K562 (cell line): ENCODE data around the gene UBE2I. TPM values are rescaled to one million over a fixed set of nuclear protein-coding genes. Genes with fewer than 3 reads are reported as not detected.
A peak's percentile ranks its signal among the peaks of the same experiment; 100 is the strongest.

Source experiments
- ATAC-seq: fragments of 200-7000 bp; cut with Tn5 transposase; 3 replicates; pipeline ENCODE4 v1.9.1; 2020; ENCODE audit warnings: moderate library complexity
- BruUV-seq: library from RNA; stranded (reverse); fragments of 400-500 nt; replicated peaks from 2 replicates; lab custom pipeline; 2021; lab: Mats Ljungman, UMichigan
- CTCF ChIA-PET: fragments of 300-600 bp; formaldehyde crosslinking; extraction: SDS; loops from one replicate; lab custom pipeline; 2021; ENCODE audit warnings: low intra/inter-chr PET ratio; lab: Yijun Ruan, JAX
- POLR2A ChIA-PET: fragments of 300-600, 350-650 bp; sonication (Branson Sonifier 250); formaldehyde crosslinking; extraction: SDS; loops from one replicate; lab custom pipeline; 2021; ENCODE audit warnings: antibody characterized with exemption, inconsistent platforms; lab: Yijun Ruan, JAX
- DNase-seq, 4 experiments: peaks; one replicate each; pipeline versions ENCODE4 v3.0.0 to v3.0.0-alpha.2; 2011 to 2018; ENCODE audit warnings: low spot score in 3 of 4, mixed read lengths in 3 of 4; ENCODE audit errors: extremely low read depth in 1 of 4
- FAIRE-seq: peaks from 2 replicates; lab custom pipeline; 2011; peaks lifted over from hg19 to GRCh38; lab: Jason Lieb, UNC
- H2AFZ ChIP-seq: 2 replicates; pipeline ENCODE4 v1.6.0; 2011; ENCODE audit warnings: low read depth, low read length, control low read depth, inconsistent platforms
- H3K27ac ChIP-seq: fragments of 200-600 bp; 3 replicates; pipeline ENCODE4 v1.8.0; 2011; ENCODE audit warnings: low read depth, mild to moderate bottlenecking, control low read depth, inconsistent platforms, low read length, moderate library complexity, mixed read lengths; ENCODE audit errors: extremely low read depth
- H3K27me3 ChIP-seq, 2 experiments: fragments of 300-600 bp in 1 of 2; 2 replicates in 1 of 2; 3 replicates in 1 of 2; pipeline versions ENCODE4 v1.6.0 to v1.8.0; 2011; ENCODE audit warnings: inconsistent platforms in 2 of 2, low read length in 2 of 2, mild to moderate bottlenecking in 1 of 2, mixed read lengths in 1 of 2, moderate library complexity in 1 of 2; ENCODE audit not compliant: control insufficient read depth in 2 of 2, insufficient read depth in 2 of 2
- H3K36me3 ChIP-seq: fragments of 300-600 bp; 3 replicates; pipeline ENCODE4 v1.8.0; 2011; ENCODE audit warnings: mild to moderate bottlenecking, low read length, inconsistent platforms; ENCODE audit not compliant: control insufficient read depth, insufficient read depth
- H3K4me1 ChIP-seq, 2 experiments: fragments of 200-600 bp in 1 of 2; replicated peaks in 1 of 2; 2 replicates in 1 of 2; 3 replicates in 1 of 2; pipeline versions ENCODE4 v1.5.1 to v1.8.0; 2011; ENCODE audit warnings: inconsistent platforms in 2 of 2, low read length in 2 of 2, mild to moderate bottlenecking in 1 of 2, mixed read lengths in 1 of 2, moderate library complexity in 1 of 2; ENCODE audit not compliant: control insufficient read depth in 2 of 2, insufficient read depth in 2 of 2
- H3K4me2 ChIP-seq: 2 replicates; pipeline ENCODE4 v1.6.1; 2011; ENCODE audit warnings: low read length, control low read depth, inconsistent platforms, mixed read lengths; ENCODE audit not compliant: insufficient read depth
- H3K4me3 ChIP-seq: fragments of 200-600 bp; sonication (generic), shearing (Covaris generic); 2 replicates; pipeline ENCODE4 v1.5.1; 2016; ENCODE audit warnings: control low read depth, inconsistent platforms
- H3K79me2 ChIP-seq: fragments of 200-600 bp; 3 replicates; pipeline ENCODE4 v1.8.0; 2011; ENCODE audit warnings: low read length, inconsistent platforms; ENCODE audit not compliant: control insufficient read depth, insufficient read depth
- H3K9ac ChIP-seq, 2 experiments: 2 replicates each; pipeline versions ENCODE4 v1.6.0 to v1.6.1; 2011; ENCODE audit warnings: low read depth in 2 of 2, low read length in 2 of 2, control low read depth in 1 of 2, inconsistent platforms in 1 of 2, mild to moderate bottlenecking in 1 of 2, mixed read lengths in 1 of 2; ENCODE audit not compliant: insufficient read depth in 1 of 2
- H3K9me1 ChIP-seq: one replicate; pipeline ENCODE4 v1.6.0; 2011; ENCODE audit warnings: inconsistent platforms, mild to moderate bottlenecking, low read length, moderate library complexity; ENCODE audit not compliant: control insufficient read depth, insufficient read depth
- H3K9me3 ChIP-seq: replicated peaks from 2 replicates; pipeline ENCODE4 v1.5.1; 2011; ENCODE audit warnings: low read depth, low read length, inconsistent platforms; ENCODE audit not compliant: control insufficient read depth, insufficient read depth
- H4K20me1 ChIP-seq: replicated peaks from 2 replicates; pipeline ENCODE4 v1.6.1; 2011; ENCODE audit warnings: low read length, inconsistent platforms, mixed read lengths; ENCODE audit not compliant: control insufficient read depth, insufficient read depth
- POLR2AphosphoS5 ChIP-seq: IDR thresholded peaks from 2 replicates; pipeline ENCODE4 v1.6.1; 2011; ENCODE audit warnings: mild to moderate bottlenecking, low read depth, low read length, moderate library complexity; ENCODE audit not compliant: control insufficient read depth, insufficient read depth
- TEAD4 ChIP-seq, 2 experiments: sonication (generic) in 1 of 2; formaldehyde crosslinking in 1 of 2; IDR thresholded peaks; 2 replicates each; pipeline versions ENCODE4 v1.6.1 to v1.8.0; 2012 to 2022; ENCODE audit warnings: borderline replicate concordance in 1 of 2, inconsistent platforms in 1 of 2, low read length in 1 of 2, mild to moderate bottlenecking in 1 of 2, missing genetic modification reagents in 1 of 2
- TFAM ChIP-seq: fragments of 250-450 bp; sonication (Bioruptor Pico); conservative IDR thresholded peaks from 2 replicates; pipeline ENCODE4 v1.5.0; 2021; ENCODE audit warnings: mild to moderate bottlenecking, moderate library complexity
- ZNF124 ChIP-seq: sonication (generic); formaldehyde crosslinking; IDR thresholded peaks from 2 replicates; pipeline ENCODE4 v1.8.1; 2022; ENCODE audit warnings: missing genetic modification reagents
- ZNF263 ChIP-seq: sonication (generic); formaldehyde crosslinking; IDR thresholded peaks from 2 replicates; pipeline ENCODE4 v1.8.0; 2022; ENCODE audit warnings: mild to moderate bottlenecking, missing genetic modification reagents, borderline replicate concordance
- ZNF696 ChIP-seq: fragments of 250-450 bp; sonication (Bioruptor Pico); conservative IDR thresholded peaks from 2 replicates; pipeline ENCODE4 v1.4.0; 2020; ENCODE audit warnings: mild to moderate bottlenecking, moderate library complexity
- WGBS: fragments of 100-300 bp; shearing (Covaris generic); methylation state at CpG from one replicate; pipeline ENCODE4 v1.1.6; 2016; ENCODE audit warnings: low coverage, mixed read lengths; ENCODE audit not compliant: insufficient coverage; ENCODE audit errors: missing lambda C conversion rate; 5-methylcytosine and 5-hydroxymethylcytosine counted together
- in situ Hi-C: fragments of 300-500 bp; cut with MboI; formaldehyde crosslinking; loops from 4 replicates; pipeline ENCODE4 v1.15.0; 2018; ENCODE audit warnings: inconsistent platforms, mixed read lengths
- intact Hi-C: fragments of 100-400 bp; cut with micrococcal nuclease; formaldehyde crosslinking; loops from 2 replicates; pipeline ENCODE4 v1.14.2; 2022
- polyA plus RNA-seq, 8 experiments: library from polyadenylated mRNA; depleted of rRNA in 4 of 8; stranded (reverse) in 5 of 8; unstranded in 3 of 8; fragments of >200 nt; fragmentation: Nextera tagmentation in 2 of 8; fragmentation: Illumina TruSeq in 1 of 8; extraction: Ambion mirVana in 2 of 8; extraction: Trizol in 1 of 8; gene quantifications; 2 replicates each; pipeline versions ENCODE4 v1.2.1 to v1.2.3, GENCODE V29; 2011 to 2014; ENCODE audit warnings: inconsistent platforms in 1 of 8, missing spikeins in 1 of 8
- total RNA-seq, 7 experiments: library from RNA; depleted of rRNA in 6 of 7; stranded (reverse); fragments of >200 nt in 6 of 7; fragmentation: Illumina TruSeq in 2 of 7; extraction: Trizol in 2 of 7; gene quantifications; 2 replicates each; pipeline versions ENCODE4 v1.2.1 to v1.2.3, GENCODE V29; 2011 to 2021; ENCODE audit warnings: low replicate concordance in 1 of 7

Gene UBE2I
- total and polyA plus RNA-seq, 9 of the 15 experiments (the other 6 are each of a cell fraction or from before 2014, with no cell fraction given), result 36.6 to 254 (median 104) TPM

GRCh38 chr16:1287982-1288670 lies 21.3 kb upstream of the UBE2I start:
- peak overlapping the region in 1 of 2 experiments; percentile 65; a peak in 1 of 4 replicates for H3K9ac ChIP-seq

More at GRCh38 chr16:1287982-1288670, 21.3 kb upstream of the UBE2I start:
- no peak overlapping the region for H3K4me3 ChIP-seq
- no peak overlapping the region for H3K4me2 ChIP-seq
- H3K9me3 ChIP-seq, result no peaks in the 10 kb centered on the region
- H3K79me2 ChIP-seq, result no peaks in the 10 kb centered on the region
- peaks cover 5% of the 10 kb centered on the region; the same call in 1 of the 2 replicates for H4K20me1 ChIP-seq
- TF ChIP-seq POLR2AphosphoS5, result no peak
- no peak for TF ChIP-seq ZNF696 (CRISPR knock-in tag)
- 0 out of 2 replicates have a peak, but pooled peaks have one; percentile 44 for TF ChIP-seq ZNF124 (CRISPR knock-in tag)
- TF ChIP-seq ZNF263 (CRISPR knock-in tag), result peak; percentile 40; the same call in 1 of the 2 replicates
- no peak for TF ChIP-seq TFAM
- TF ChIP-seq TEAD4 (IDR thresholded peaks at IDR 0.05; ENCODE audit: low read length), result no peak
- no peak for TF ChIP-seq TEAD4 (CRISPR knock-in tag; IDR thresholded peaks at IDR 0.05; ENCODE audit: borderline replicate concordance)
- no peak for ATAC-seq
- no peak overlapping the region for H2AFZ ChIP-seq
- 18% methylated on average over 39 of the region's 40 CpGs for WGBS
- no peaks in the 10 kb centered on the region for H3K9me1 ChIP-seq
- no TSS peak for BruUV-seq
- H3K27me3 ChIP-seq, result peaks cover 27 to 53% of the 10 kb centered on the region in 2 experiments
- in situ Hi-C loops, result no loop called here
- H3K4me1 ChIP-seq, result peaks cover 11 to 57% of the 10 kb centered on the region in 2 experiments
- FAIRE-seq, result no peak
- no peak overlapping the region for H3K27ac ChIP-seq
- no peaks in the 10 kb centered on the region for H3K36me3 ChIP-seq
- intact Hi-C loops, result no loop called here
- ChIA-PET POLR2A (interaction anchor here (0.5 to 1.3 kb wide), 2 partner anchors 47 to 77 kb away, joined by 3 read pairs; no protein-coding TSS in a partner anchor), CTCF (no interaction called here)
- DNase-seq, result no peak
